GM12865 (cell line): ENCODE results near the gene BANP.

Source experiments
- DNase-seq: peaks from one replicate; pipeline ENCODE4 v3.0.0; 2010; ENCODE audit warnings: low read depth
- H3K4me3 ChIP-seq: 2 replicates; pipeline ENCODE4 v1.5.1; 2011; ENCODE audit warnings: mild to moderate bottlenecking, low read depth, low read length, control low read depth
- TF ChIP-seq, protein P1 (sequence below): IDR thresholded peaks from 2 replicates; pipeline ENCODE4 v1.5.1; 2011; ENCODE audit warnings: low read length, control low read depth, low read depth, inconsistent platforms; ENCODE audit not compliant: insufficient read depth; ENCODE audit errors: missing control alignments

Gene BANP

DNA sequence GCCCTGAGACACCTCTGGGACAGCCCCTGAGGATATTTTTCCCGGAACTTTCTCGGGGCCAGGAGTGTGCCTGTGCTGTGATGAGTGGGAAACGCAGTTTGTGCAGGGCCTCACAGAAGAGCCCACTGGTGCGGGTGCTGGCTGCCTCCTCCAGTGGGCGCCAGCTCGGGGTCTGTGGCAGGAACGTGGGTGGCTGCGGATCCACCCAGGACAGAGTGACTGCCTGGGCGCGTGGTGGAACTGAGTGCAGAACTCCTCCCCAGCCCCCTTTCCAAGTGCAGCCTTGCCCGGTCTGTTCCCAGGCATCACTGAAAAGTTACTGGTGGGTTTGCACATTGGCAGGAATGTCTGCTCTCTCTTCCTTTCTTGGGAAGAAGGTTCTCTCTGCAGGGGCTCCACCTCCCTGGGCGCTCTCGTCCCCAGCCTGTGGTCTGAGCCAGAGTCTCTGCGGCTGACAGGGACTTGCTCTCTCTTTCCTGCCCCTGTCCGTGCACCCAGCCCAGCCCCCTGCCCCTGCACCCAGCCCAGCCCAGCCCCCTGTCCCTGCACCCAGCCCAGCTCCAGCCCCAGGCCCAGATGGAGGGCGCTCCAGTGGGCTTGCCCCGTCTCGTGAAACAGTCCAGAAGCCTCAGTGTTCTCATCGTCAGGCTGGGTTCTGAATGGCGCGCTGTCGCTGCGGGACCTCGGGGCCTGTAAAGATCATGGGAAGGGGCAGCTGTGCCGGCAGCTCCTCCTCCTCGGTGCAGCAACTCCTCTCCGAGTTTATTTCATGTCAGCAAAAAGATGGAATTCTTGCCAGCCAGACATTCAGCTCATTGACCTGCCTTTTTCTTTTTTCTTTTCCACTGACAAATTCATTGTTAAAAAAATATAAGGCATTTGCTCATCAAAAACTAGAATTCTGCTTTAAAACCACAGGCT, 117.5 kb downstream of the BANP start:
- no peak for DNase-seq
- no peak overlapping the region for H3K4me3 ChIP-seq
- TF ChIP-seq, protein P1, sequence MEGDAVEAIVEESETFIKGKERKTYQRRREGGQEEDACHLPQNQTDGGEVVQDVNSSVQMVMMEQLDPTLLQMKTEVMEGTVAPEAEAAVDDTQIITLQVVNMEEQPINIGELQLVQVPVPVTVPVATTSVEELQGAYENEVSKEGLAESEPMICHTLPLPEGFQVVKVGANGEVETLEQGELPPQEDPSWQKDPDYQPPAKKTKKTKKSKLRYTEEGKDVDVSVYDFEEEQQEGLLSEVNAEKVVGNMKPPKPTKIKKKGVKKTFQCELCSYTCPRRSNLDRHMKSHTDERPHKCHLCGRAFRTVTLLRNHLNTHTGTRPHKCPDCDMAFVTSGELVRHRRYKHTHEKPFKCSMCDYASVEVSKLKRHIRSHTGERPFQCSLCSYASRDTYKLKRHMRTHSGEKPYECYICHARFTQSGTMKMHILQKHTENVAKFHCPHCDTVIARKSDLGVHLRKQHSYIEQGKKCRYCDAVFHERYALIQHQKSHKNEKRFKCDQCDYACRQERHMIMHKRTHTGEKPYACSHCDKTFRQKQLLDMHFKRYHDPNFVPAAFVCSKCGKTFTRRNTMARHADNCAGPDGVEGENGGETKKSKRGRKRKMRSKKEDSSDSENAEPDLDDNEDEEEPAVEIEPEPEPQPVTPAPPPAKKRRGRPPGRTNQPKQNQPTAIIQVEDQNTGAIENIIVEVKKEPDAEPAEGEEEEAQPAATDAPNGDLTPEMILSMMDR, result no peak

DNA sequence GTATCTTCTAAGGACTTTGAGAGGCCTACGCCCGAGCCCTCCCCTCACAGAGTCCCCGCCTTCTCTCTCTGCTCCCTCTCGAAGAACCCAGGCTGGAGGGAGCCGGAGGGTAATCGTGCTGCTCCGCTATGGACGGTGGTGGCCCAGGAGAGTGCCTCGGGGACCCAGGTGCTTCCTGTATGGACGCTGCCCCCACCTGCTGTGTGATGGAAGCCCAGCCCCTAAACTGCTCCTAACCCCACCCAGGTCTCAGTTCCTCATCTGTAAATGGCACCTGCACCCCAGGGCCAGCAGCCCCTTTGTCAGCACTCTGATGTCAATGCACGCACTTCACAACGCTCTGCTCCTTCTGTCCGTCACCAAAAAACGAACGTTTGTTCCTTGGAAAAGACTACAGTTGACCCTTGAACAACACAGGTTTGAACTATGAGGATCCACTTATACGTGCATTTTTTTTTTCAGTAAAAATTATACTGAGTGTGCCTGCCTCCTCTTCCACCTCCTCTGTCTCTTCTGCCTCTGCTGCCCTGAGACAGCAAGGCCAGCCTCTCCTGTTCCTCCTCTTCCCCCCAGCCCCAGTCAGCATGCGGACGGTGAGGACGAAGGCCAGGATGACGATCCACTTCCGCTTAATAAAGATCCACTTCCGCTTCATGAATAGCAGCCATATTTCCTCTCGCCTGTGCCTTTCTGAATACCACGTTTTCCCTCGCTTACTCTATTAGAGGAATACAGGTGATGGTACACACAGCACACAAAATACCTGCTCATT, 118.3 kb downstream of the BANP start:
- TF ChIP-seq, protein P1, result no peak
- H3K4me3 ChIP-seq, result no peak overlapping the region
- peak; percentile 87 for DNase-seq

DNA sequence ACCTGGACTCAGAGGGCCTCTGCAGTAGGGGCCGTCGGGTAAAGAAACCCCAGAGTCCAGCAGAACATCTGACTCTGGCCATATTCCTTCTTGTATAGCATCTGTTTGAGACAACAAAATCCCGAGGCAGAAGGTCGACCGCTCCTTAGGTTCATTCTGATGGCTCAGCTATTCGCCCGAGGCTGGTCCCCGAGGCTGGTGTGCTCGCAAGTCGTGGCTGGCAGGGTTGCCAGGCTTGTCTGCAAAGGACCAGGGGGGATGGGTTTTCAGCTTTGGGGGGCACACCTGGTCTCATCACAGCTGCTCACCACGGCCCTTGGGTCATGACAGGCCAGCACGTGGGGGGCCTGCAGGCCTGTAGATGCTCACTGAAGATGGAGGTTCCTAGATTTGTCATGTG, 119.1 kb downstream of the BANP start:
- no peak overlapping the region for H3K4me3 ChIP-seq
- TF ChIP-seq, protein P1, result no peak
- DNase-seq, result no peak

DNA sequence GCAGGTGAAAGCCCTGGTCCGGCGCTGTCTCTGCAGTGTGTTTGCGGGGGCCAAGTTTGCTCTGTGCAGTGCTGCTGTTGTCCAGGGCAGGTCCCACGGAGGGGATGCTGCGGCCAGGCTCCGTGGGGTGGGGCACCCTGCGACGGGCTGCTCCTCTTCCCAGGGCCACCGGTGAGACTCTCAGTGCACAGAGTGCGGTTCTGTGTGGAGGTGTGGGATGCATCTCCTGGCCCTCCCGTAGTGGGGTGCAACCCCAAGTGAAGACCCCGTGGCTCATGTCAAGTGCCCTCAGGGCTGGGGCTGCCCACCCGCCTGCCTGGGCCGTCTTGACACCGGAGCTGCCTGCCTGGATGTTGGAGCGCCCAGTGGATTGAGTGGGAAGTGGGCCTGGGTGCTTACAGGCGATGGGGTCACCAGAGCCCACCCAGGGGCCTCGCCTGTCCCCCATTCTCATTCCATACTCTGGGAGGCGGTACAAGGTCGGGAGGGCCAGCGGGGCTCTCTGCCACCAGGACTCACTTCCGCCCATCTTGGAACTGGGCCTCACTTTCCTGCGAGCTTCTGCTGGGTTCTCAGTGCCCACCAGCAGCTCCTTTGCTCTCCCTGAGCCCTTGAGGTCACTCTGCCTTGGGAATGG, 119.9 kb downstream of the BANP start:
- DNase-seq, result no peak
- H3K4me3 ChIP-seq, result no peak overlapping the region
- TF ChIP-seq, protein P1, result no peak

DNA sequence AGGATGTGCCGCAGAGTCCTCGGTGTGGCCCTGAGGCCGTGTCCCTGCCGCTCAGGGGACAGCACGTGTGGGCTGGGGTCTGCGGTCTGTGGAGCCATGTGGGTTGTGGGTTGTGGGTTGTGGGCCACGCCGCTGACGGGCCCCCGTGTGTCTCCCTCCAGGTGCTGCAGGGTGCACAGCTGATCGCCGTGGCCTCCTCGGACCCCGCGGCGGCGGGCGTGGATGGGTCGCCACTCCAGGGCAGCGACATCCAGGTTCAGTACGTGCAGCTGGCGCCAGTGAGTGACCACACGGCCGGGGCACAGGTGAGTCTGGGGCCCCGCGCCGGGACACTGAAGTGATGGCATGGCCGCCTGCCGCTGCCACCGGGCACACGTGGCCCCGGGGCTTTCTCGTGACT, 120.7 kb downstream of the BANP start:
- TF ChIP-seq, protein P1, result no peak
- H3K4me3 ChIP-seq, result no peak overlapping the region
- no peak for DNase-seq

DNA sequence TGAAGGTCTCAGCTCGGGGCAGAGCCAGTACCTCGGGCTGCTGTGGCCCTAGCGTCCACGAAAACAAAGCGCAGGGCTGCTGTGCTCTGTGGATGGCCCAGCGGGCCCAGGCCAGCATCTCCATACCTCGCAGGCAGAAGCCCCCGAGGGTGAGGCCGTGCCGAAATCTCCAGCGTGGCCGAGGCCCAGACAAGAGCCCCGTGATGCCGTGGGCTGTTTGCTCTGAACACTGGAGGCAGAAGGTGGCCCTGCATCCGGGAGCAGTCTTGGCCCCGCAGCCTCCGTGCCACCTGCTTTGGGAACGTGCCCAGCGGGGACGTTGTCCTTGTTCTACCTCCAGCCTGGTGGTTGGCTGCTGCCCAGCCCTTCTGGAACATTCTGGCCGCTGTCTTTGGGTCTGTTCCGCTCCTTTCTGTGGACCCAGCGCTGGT, 121.4 kb downstream of the BANP start:
- TF ChIP-seq, protein P1, result no peak
- no peak overlapping the region for H3K4me3 ChIP-seq
- no peak for DNase-seq
